Fibroblast of lung (primary cell): ENCODE measurements around the gene CGB5.
"Not testable (repeated sequence)": the region's sequence is repeated elsewhere in the genome, so short reads cannot be mapped to it uniquely, and the experiment has no call there.

Experiments
- EZH2 ChIP-seq: IDR thresholded peaks from 2 replicates; pipeline ENCODE4 v1.5.1; 2012; ENCODE audit warnings: low read length, control low read depth, mild to moderate bottlenecking; ENCODE audit errors: missing control alignments
- TF ChIP-seq, protein P1 (sequence below), 2 donors: IDR thresholded peaks in 1 of 2; conservative IDR thresholded peaks in 1 of 2; 1 replicate in 1 of 2; 2 replicates in 1 of 2; pipeline ENCODE4 v1.5.1; 2011 to 2012; ENCODE audit warnings: low read length in 2 of 2, control low read depth in 1 of 2, inconsistent platforms in 1 of 2, low read depth in 1 of 2, mild to moderate bottlenecking in 1 of 2

DNA sequence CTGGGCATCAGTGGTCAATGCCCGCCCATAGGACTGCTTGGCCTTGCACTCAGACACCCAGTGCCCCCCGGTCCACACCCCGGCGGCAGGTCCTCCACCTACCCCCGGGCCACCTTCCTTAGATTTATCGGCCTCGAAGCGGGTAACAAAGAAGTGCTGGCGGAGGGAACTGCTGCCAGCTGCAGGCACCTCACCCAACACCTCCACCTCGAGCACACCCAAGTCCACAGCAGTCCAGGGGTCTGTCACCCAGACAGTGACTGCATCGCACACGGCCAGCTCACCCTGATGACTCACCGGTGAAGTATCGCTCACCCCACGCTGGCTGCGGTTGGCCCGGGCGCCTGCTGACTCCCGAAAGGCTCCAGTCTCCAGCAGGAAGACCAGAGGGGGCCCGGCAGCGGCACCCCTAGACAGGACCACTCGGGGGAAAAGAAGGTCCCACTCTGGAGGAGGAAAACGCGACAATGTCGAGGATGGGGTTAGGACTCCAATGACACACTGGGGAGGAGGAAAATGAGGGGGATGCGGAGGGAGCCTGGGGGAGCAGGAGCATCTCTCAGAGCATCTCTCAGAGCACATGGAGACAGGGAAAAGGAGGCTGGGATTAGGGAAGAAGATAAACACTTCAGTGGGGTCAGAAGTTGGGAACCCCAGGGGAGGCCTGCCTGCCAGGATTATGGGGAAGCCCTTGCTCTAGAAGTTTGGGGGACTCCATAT lies 4.9 kb upstream of the CGB5 start:
- TF ChIP-seq, protein P1, sequence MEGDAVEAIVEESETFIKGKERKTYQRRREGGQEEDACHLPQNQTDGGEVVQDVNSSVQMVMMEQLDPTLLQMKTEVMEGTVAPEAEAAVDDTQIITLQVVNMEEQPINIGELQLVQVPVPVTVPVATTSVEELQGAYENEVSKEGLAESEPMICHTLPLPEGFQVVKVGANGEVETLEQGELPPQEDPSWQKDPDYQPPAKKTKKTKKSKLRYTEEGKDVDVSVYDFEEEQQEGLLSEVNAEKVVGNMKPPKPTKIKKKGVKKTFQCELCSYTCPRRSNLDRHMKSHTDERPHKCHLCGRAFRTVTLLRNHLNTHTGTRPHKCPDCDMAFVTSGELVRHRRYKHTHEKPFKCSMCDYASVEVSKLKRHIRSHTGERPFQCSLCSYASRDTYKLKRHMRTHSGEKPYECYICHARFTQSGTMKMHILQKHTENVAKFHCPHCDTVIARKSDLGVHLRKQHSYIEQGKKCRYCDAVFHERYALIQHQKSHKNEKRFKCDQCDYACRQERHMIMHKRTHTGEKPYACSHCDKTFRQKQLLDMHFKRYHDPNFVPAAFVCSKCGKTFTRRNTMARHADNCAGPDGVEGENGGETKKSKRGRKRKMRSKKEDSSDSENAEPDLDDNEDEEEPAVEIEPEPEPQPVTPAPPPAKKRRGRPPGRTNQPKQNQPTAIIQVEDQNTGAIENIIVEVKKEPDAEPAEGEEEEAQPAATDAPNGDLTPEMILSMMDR (conservative IDR thresholded peaks at IDR 0.05 in 1 of 2, IDR thresholded peaks at IDR 0.05 in 1 of 2; ENCODE audit: low read depth in 1 of 2, low read length in 2 of 2), result not testable (repeated sequence)
- not testable (repeated sequence) for TF ChIP-seq EZH2
